ENCODE measurements around the gene RGCC. TPM values are rescaled to one million over a fixed set of nuclear protein-coding genes. Genes with fewer than 3 reads are reported as not detected.

The RGCC gene
- total RNA-seq, 1 experiment from 2014 or later: 4.3 TPM

DNA sequence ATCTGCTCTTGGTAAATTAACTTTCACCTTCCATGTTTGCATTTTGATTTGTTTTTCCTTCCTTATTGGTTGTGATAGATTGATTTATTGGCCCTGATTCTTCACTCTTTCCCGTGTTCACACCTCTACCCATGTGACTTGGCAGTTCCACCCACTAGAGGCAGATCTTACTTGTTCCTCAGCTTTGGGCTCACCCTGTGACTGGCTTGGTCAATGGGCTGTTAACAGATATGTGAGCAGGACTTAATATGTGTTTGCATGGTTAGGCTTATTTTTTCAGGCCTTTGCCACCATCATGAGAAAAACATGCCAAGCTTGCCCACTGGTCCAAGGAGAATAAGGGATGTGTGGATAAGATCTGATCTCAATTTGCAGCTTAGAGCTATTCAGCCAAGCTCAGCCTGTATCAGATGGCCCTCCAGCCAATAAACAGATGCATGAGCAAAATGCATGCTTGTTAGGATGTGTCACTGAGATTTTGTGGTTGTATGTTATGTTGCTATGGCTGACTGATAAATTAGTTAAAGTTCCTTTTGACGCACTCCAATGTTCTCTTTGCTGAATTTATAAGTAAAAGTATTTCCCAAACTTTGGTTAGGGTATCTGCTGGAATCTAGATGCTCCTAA lies 48.0 kb downstream of the RGCC start:
- DNase-seq (ENCODE audit: low spot score): no peak

GRCh38 chr13:41506312-41506711 lies 49.0 kb downstream of the RGCC start:
- DNase-seq (ENCODE audit: low spot score): no peak
- in situ Hi-C loops (cut with HindIII; ENCODE audit: low sequenced_read_pairs): no loop called here

More for the DNA sequence above, 48.0 kb downstream of the RGCC start:
- in situ Hi-C loops (cut with HindIII; ENCODE audit: low sequenced_read_pairs): no loop called here

GRCh38 chr13:41509971-41510370 lies 52.6 kb downstream of the RGCC start:
- in situ Hi-C loops (cut with HindIII; ENCODE audit: low sequenced_read_pairs): no loop called here
- no peak for DNase-seq (ENCODE audit: low spot score)

DNA sequence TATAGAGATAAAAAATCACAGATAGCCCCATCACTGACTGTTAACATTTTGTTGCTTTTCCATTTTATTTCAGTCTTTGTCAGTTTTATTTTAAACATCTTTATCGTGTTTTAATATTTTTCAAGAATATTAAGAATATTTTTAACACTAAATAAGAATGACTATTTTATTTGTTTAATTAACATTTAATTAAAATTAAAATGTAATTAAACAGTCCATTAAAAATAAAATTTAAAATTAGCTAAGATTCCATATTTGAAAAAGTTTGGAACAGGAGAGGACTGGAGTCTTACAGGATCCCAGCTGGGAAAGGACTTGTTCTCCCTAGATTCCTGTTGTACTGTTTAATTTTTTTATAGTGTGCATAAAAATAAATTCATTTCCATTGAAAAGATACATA lies 54.5 kb downstream of the RGCC start:
- in situ Hi-C loops (cut with HindIII; ENCODE audit: low sequenced_read_pairs): no loop called here
- DNase-seq (ENCODE audit: low spot score): no peak

GRCh38 chr13:41512441-41512840 lies 55.1 kb downstream of the RGCC start:
- DNase-seq (ENCODE audit: low spot score): no peak
- in situ Hi-C loops (cut with HindIII; ENCODE audit: low sequenced_read_pairs): no loop called here

- in situ Hi-C loops (cut with HindIII; ENCODE audit: low sequenced_read_pairs): no loop called here
- no peak for DNase-seq (ENCODE audit: low spot score)
Observed at GRCh38 chr13:41513600-41513999, 56.2 kb downstream of the RGCC start.

DNA sequence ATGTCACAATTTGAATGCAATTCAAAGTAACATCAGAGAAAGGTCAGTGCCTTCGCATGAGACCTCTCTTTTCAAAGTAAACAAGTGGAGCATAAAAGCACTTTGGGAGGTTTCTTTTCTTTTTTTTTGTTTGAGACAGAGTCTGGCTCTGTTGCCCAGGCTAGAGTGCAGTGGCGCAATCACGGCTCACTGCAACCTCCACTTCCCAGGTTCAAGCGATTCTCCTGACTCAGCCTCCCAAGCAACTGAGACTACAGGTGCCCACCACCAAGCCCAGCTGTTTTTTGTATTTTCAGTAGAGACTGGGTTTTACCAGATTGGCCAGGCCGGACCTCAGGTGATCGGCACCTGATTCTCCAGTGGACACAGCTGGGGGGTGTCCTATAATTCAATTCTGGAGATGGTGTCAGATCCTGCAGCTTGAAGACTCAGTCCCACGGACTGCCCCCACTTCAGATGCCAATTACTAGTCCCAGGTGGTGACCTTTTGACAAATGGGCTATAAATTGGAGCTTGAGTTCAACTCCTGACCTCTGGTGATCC lies 57.6 kb downstream of the RGCC start:
- in situ Hi-C loops (cut with HindIII; ENCODE audit: low sequenced_read_pairs): no loop called here
- no peak for DNase-seq (ENCODE audit: low spot score)

DNA sequence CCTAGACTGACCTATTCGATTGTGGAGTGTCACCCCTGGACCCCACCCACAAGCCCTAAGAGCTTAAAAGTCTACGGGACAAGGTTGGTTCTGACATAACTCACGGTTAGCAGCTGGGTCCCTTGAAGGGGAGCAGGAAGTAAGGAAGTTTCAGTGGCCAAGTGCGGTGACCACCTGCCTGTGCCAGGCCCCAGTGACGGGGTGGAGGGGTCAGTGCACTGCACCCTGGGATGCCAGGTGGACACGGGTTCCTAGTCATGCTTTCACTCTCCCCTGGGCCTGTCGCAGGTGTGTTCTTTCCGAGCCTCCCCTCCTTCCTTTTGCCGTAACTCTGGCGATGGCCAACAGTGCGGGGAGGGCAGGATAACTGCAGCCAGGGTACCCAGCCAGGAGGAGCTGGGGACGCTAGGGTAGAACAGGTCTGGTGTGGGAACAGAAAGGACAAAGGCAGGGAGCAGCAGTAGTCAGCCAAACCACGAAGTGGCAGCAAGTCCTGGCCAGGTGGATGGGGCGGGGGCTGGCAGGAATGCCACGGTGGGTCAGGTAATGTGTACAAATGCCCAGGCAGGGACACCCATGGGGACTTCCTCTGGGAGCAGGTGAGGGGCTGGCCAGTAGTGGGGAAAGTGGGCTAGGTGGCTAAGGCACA lies 58.3 kb downstream of the RGCC start:
- DNase-seq (ENCODE audit: low spot score): no peak
- in situ Hi-C loops (cut with HindIII; ENCODE audit: low sequenced_read_pairs): no loop called here

DNA sequence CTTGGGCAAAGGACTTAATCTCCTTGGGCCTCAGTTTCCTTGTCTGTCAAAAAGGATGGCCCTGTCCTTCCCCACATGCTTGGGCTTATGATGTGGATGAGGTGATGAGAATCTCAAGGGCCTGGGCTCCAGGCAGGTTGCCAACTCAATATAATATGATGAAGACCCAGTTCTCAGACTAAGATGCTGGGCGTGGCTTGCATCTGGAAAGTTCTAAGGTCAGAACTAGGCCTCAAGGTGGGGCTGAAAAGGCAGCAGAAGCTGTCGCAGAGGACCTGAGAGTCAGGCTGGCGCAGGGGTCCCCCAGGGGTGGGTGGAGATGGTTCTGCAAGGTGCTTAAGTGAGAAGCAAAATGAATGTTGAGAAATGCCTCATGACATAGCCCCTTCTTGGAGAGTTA lies 58.8 kb downstream of the RGCC start:
- no peak for DNase-seq (ENCODE audit: low spot score)
- in situ Hi-C loops (cut with HindIII; ENCODE audit: low sequenced_read_pairs): no loop called here

DNA sequence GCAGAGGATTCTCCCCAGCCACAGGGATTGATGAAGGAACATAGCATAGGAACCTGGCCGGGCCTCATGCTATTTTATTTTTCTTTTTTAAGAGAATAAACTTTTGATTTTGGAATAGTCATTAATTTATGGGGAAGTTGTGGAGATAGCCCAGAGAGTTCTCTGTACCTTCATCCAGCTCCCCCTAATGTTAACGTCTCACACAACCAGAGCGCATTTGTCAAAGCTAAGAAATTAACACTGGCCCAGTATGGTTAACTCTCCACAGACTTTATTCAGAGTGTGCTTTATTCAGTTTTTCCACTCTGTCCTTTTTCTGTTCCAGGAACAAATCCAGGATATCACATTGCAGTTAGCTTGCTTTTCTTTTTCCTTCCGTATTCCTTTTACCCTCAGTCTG lies 59.4 kb downstream of the RGCC start:
- DNase-seq (ENCODE audit: low spot score): no peak
- in situ Hi-C loops (cut with HindIII; ENCODE audit: low sequenced_read_pairs): no loop called here

DNA sequence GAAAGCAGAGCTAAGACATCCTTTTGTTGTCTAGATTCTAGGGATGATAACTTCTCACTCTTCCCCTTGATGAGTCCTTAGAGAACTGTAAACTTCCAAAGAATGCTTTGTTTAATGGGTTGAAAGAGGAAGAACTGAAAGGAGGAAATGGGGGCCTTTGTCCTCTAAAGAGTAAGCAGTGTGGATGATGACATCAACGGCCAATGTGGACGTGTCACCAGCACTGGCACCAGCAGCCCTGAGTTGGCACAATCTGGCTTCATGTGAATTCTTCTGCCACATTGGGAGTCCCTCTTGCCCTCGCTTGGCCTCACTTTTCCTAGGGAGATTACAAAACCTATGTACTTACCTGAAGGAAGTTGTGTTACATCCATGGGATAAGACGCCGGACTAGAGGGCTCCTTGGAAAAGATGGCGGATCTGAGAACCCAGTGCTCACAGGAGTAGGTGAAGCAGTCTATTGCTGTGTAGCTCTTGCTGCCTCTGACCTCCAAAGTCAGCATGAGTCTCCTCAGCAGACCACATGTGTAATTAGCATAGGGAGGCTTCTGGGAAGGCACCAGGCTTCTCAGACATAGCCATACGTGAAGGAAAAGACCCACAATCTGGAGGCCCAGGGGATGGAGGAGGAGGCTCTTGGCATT lies 62.8 kb downstream of the RGCC start:
- DNase-seq (ENCODE audit: low spot score): no peak
- in situ Hi-C loops (cut with HindIII; ENCODE audit: low sequenced_read_pairs): no loop called here

Other genes starting within 250 kb of the RGCC start
- 8.2 and 14.4 TPM in 2 replicates for gene MTRF1, start 194.0 kb upstream of the RGCC start, total RNA-seq (2014; rRNA removed; shearing (Covaris generic))
- gene NAA16, start 146.3 kb upstream of the RGCC start, total RNA-seq (2014; rRNA removed; shearing (Covaris generic)): 8.9 and 13.8 TPM in 2 replicates